ENCODE data around the gene GALNT5. TPM values are rescaled to one million over a fixed set of nuclear protein-coding genes. Genes with fewer than 3 reads are reported as not detected.
"Not testable (repeated sequence)": the region's sequence is repeated elsewhere in the genome, so short reads cannot be mapped to it uniquely, and the experiment has no call there.

Gene GALNT5, protein sequence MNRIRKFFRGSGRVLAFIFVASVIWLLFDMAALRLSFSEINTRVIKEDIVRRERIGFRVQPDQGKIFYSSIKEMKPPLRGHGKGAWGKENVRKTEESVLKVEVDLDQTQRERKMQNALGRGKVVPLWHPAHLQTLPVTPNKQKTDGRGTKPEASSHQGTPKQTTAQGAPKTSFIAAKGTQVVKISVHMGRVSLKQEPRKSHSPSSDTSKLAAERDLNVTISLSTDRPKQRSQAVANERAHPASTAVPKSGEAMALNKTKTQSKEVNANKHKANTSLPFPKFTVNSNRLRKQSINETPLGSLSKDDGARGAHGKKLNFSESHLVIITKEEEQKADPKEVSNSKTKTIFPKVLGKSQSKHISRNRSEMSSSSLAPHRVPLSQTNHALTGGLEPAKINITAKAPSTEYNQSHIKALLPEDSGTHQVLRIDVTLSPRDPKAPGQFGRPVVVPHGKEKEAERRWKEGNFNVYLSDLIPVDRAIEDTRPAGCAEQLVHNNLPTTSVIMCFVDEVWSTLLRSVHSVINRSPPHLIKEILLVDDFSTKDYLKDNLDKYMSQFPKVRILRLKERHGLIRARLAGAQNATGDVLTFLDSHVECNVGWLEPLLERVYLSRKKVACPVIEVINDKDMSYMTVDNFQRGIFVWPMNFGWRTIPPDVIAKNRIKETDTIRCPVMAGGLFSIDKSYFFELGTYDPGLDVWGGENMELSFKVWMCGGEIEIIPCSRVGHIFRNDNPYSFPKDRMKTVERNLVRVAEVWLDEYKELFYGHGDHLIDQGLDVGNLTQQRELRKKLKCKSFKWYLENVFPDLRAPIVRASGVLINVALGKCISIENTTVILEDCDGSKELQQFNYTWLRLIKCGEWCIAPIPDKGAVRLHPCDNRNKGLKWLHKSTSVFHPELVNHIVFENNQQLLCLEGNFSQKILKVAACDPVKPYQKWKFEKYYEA
- polyA plus RNA-seq (2013, experiment 1 of 2; ENCODE audit: insufficient read length): 4.2 TPM
- polyA plus RNA-seq (2013, experiment 2 of 2; ENCODE audit: insufficient read length): 7.0 TPM

DNA sequence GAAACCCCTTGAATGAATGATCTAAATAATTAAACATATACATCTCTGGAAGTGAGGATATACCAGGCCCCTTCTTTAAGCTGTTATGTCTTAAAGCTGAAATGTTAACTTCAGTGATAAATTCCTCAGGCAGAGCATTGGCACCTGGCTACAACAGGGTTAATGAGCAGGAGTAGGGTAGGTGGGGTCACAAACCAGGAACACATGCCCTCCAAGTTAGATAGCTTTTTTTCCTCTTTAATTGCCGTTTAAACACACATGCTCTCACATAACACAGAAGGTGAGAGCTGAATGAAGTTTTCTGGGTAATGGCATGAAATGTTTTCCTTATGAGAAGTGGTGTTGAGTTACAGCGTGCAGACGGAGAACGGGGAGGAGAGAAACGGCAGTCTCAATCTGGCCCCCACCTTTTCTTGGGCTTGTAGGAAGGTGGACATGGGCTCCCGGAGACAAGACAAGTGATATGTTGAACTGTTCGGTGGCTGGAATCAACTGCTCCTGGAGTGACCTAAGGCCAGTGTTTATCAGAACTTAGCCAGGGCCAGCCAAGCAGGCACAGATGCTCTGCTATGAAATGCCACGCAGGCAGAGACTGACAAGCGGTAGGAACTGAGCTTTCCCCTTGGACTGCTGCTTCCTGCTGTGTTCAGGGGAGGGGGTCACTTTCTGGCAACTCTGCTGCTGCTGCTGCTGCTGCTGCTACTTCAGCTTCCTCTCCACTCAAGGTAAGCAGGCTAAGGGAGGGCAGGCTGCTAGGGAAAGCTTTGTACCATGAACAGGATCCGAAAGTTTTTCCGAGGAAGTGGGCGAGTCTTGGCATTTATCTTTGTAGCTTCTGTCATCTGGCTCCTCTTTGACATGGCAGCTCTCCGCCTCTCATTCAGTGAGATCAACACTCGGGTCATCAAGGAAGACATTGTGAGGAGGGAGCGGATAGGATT, at the start of gene GALNT5:
GALNT5 (plus strand) TSS at position 394 of the 941 bp plus-strand sequence; CDS start at position 772, 378 bp downstream.
- peak; percentile 57 for DNase-seq

DNA sequence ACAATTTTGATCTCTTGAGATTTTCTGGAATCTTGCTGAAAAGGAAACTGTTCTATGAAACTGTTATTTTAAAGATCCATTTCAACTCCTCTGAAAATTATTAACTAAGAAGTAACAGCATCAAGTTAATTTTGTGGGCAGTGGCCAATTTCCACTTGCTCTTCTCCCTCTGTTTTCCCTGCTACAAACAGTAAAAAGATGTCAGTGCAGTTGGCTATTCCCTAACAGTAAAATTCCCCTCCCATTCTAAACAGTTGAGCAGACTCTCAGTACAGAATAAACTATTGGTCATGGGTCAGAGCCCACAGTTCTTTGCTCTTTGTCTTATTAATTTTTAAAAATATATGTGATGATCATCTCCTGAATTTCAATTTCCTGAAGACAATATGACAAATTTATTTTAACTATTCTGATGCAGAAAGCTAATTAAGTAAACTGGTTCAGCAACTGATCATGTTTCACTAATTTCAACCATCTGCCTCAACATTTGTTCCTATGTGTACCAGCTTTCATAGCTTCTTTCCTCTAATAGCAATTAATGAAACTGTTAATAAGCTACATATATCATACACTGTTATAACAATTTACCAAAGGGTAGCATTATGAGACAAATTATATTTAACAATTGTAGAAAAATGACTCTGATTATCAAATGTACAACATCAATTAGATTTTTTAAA, 41.1 kb upstream of the GALNT5 start:
- no peak for DNase-seq

GRCh38 chr2:157217409-157217808, 40.1 kb upstream of the GALNT5 start:
- DNase-seq: no peak

- DNase-seq: no peak
These were observed 38.6 kb upstream of the GALNT5 start for GRCh38 chr2:157218911-157219310.

GRCh38 chr2:157220502-157220901, 37.0 kb upstream of the GALNT5 start:
- DNase-seq: no peak

- DNase-seq: no peak
These were observed 36.0 kb upstream of the GALNT5 start for GRCh38 chr2:157221394-157221988.

DNA sequence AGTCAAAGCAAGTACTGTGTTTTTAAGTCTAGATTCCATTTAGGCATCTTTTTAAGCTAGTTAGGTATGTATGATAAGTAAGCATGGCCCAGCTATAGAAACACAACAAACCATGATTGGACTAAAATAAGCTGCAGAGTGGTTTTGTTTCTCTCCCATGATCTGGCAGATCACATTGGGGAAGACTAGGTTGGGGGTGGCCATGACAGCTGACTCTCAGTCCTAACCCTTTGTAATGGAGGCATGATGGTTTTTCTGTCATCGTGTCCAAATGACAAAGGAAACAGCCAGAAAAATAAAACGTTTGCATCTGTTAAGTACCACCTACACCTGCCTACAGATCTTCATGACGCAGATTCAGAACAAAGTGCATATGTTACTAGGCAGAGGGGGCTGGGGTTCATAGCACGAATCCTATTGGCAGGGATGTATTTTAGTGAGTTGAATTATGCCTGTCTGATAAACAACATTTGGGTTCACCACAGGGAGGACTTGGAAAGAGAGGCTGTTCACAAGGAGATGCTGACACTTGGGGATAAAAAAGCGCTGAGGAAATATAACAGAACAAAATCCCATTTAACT, 33.8 kb upstream of the GALNT5 start:
- DNase-seq: no peak

- DNase-seq: not testable (repeated sequence)
These were observed 33.1 kb upstream of the GALNT5 start for GRCh38 chr2:157224448-157224847.

DNA sequence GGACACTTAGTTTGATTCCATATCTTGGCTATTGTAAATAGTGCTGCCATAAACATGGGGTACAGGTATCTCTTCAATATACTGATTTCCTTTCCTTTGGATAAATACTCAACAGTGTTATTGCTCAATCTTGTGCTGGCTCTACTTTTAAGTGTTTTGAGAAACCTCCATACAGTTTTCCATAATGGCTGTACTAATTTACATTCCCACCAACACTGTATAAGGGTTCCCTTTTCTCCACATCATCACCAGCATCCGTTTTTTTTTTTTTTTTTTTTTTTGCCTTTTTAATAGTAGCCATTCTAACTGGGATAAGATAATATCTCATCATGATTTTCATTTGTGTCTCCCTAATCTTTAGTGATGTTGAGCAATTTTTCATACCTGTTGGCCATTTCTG, 29.9 kb upstream of the GALNT5 start:
- DNase-seq: no peak

DNA sequence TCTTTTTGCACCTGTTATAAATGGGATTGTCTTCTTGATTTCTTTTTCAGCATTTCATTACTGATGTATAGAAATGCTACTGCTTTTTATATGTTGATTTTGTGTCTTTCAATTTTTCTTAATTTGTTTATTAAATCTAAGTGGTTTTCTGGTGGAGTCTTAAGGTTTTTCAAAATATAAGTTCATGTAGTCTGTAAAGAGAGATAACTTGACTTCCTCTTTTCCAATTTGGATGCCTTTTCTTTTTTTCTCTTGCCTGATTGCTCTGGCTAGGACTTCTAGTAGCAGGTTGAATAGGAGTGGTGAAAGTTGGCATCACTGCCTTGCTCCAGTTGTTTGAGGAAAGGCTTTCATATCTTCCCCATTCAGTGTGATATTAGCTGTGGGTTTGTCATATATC, 28.6 kb upstream of the GALNT5 start:
- no peak for DNase-seq

GRCh38 chr2:157229572-157229971, 27.9 kb upstream of the GALNT5 start:
- DNase-seq: peak; percentile 68

DNA sequence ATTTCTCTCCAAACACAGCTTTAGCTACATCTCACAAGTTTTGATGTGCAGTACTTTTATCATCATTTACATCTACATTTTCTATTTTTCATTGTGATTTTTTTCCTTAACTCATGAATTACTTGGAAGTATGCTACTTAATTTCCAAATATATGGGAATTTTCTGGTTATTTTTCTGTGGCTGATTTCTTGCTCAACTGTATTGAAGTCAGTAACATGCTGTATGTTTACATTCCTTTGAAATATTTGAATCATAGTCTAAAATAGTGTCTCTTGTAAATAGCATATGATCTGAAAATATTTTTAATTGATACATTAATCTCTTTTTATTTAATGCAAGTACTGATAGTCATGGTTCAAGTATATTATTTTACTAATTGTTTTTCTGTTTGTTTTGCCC, 26.0 kb upstream of the GALNT5 start:
- DNase-seq: no peak

DNA sequence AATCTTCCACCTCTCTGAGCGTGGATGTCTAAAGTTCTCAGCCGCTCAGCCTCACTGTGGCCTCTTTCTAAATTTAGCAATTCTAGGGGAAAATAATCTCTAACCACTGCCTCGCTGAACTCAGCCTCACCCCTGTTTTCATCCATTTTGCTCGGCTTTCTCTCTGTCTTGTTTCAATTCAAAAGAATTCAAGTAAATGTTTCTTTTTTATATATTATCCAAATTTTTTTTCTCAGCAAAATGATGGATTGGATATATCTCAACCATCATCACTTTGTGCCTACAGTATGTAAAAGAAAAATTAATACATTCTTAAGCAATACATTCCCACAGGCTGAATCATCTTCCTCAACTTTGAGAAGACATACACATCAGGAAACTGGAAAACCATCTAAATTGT, 24.0 kb upstream of the GALNT5 start:
- peak; percentile 80 for DNase-seq

DNA sequence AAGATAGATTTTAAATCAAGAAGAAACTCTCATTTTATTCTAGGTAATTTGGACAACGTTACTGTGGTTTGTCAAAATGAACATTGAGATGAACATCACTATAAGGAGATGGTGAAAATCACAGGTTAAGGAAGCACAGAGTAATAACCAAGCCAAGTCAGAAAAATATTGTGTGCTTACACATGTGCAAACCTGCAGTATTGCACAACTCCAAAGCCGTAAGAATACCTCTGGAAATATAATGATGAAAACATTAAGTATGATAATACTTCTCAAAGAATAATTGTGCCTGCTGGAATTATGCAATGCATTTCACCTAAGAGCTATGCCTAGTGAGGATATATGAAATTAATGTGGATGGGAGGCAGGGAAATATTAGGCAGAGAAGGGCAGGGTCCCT, 21.1 kb upstream of the GALNT5 start:
- DNase-seq: no peak

DNA sequence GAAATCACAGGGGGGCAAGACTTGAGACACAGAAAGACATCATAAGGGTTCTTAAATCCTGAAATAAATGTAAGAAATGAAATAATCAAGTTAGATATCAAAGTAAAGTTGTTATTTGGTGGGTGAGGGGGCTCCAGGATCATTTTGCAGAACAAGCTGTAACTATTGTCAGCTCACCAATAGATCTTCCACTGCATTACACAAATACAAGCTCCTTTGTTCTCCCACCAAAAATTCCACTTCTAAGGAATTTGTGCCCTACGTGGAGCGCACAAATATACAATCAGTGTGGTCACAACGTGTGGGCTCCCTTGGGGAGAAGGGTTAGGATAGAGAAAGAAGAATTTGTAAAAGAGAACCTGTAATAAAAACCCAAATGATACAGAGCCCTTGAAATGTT, 19.2 kb upstream of the GALNT5 start:
- DNase-seq: no peak

DNA sequence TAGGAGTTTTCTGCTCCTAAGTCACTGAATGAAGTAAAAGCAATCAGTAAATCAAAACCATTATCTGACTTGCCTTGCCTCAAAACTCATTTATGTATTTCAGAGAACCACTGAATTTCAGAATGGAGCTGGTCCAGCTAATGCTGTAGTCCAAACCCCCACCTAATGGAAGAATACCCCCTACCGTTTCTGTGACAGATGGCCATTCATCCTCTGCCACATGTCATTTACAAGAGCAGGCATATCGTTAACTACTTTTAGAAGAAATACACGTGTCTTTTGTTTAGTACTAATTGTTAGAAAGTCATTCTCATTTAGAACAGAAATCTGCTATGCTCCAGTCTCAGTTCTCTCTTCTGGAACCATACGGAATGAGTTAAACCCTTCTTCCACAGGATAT, 12.8 kb upstream of the GALNT5 start:
- DNase-seq: no peak

GRCh38 chr2:157245144-157245840, 12.2 kb upstream of the GALNT5 start:
- no peak for DNase-seq

DNA sequence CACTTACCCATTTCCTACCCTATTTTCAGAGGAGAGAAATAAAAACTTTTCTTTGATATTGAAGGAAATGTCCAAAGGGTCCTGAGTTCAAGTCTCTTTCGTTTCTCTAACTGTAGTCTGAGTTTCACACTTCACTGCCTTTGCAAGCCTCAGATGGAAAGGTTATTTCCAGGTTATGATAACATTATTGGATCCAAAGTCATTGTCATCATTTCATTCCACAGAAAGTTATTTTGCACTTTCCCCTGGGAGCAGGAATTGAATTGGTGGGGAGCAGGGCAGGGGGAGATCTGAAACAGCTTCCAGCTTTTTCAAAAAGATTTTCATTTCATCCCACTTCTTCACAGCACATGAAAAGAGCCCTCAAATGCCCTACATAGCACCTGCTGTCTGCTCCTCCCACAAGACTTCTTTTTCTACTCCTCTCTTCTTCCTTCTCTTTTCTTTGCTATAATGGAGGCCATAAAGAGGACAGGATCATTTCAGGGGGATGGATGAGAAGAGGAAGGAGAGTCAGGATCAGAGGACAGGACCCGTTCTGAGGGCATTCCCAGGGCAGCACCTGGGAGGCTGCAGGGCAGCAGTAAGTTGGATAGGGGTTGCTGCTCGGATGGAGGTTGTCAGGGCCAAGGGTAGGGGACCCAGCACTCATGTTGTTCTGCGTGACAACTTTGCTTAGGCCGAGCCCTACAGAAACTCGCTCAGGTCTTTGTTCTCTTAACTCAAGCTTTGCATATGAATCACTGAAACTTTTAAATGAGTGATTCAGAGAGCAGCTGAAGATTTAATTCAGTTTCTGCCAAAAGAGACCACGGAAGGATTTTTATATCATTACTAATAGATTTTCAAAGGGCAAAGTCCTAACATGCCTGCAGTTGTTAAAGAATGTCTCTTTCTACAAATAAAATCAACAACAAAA, 11.4 kb upstream of the GALNT5 start:
- DNase-seq: peak; percentile 92
